Endothelial cell of umbilical vein (primary cell): ENCODE measurements around the gene PBX3. TPM values are rescaled to one million over a fixed set of nuclear protein-coding genes. Genes with fewer than 3 reads are reported as not detected.

Experiments
- BruUV-seq: library from RNA; stranded (reverse); fragments of 400-500 nt; replicated peaks from 2 replicates; lab custom pipeline; 2021; lab: Mats Ljungman, UMichigan
- CTCF ChIA-PET: fragments of 300-600, 350-600 bp; sonication (Branson Sonifier 250); formaldehyde crosslinking; loops from one replicate; lab custom pipeline; 2021; ENCODE audit warnings: antibody characterized with exemption, inconsistent platforms; lab: Charles Lee
- POLR2A ChIA-PET: fragments of 300-600, 350-600 bp; sonication (Branson Sonifier 250); formaldehyde crosslinking; loops from one replicate; lab custom pipeline; 2021; ENCODE audit warnings: antibody characterized with exemption, inconsistent platforms; lab: Charles Lee
- DNase-seq: peaks from one replicate; pipeline ENCODE4 v3.0.0-alpha.2; 2011; ENCODE audit warnings: low read depth, low spot score
- FAIRE-seq: peaks from 2 replicates; lab custom pipeline; 2011; peaks lifted over from hg19 to GRCh38; lab: Jason Lieb, UNC
- H2AFZ ChIP-seq: 2 replicates; pipeline ENCODE4 v1.6.0; 2012; ENCODE audit warnings: low read depth, low read length, control low read depth, inconsistent platforms
- H3K27ac ChIP-seq: 2 replicates; pipeline ENCODE4 v1.5.1; 2011; ENCODE audit warnings: low read depth, mild to moderate bottlenecking, control low read depth, low read length, moderate library complexity; ENCODE audit not compliant: insufficient read depth
- H3K27me3 ChIP-seq, 2 experiments: 2 replicates each; pipeline versions ENCODE4 v1.6.0 to v1.6.1; 2011; ENCODE audit warnings: low read length in 2 of 2, mixed read lengths in 1 of 2; ENCODE audit not compliant: control insufficient read depth in 2 of 2, insufficient read depth in 2 of 2
- H3K36me3 ChIP-seq, 2 experiments: 2 replicates in 1 of 2; 3 replicates in 1 of 2; pipeline ENCODE4 v1.5.1; 2011; ENCODE audit warnings: low read length in 2 of 2, mild to moderate bottlenecking in 1 of 2, moderate library complexity in 1 of 2; ENCODE audit not compliant: control insufficient read depth in 2 of 2, insufficient read depth in 2 of 2; ENCODE audit errors: extremely low read depth in 1 of 2
- H3K4me1 ChIP-seq: 3 replicates; pipeline ENCODE4 v1.5.1; 2011; ENCODE audit warnings: mild to moderate bottlenecking, low read length; ENCODE audit not compliant: control insufficient read depth, insufficient read depth; ENCODE audit errors: extremely low read depth
- H3K4me2 ChIP-seq: 2 replicates; pipeline ENCODE4 v1.6.1; 2011; ENCODE audit warnings: low read length, control low read depth, mixed read lengths; ENCODE audit not compliant: insufficient read depth
- H3K4me3 ChIP-seq, 3 experiments: fragments of 200-600 bp in 1 of 3; sonication (generic), shearing (Covaris generic) in 1 of 3; replicated peaks in 1 of 3; 2 replicates each; pipeline ENCODE4 v1.5.1; 2011 to 2016; ENCODE audit warnings: control low read depth in 3 of 3, low read length in 3 of 3, mild to moderate bottlenecking in 2 of 3, inconsistent platforms in 1 of 3, low read depth in 1 of 3, moderate library complexity in 1 of 3; ENCODE audit not compliant: insufficient read depth in 1 of 3
- H3K79me2 ChIP-seq: 2 replicates; pipeline ENCODE4 v1.6.0; 2012; ENCODE audit warnings: low read length, inconsistent platforms; ENCODE audit not compliant: control insufficient read depth, insufficient read depth
- H3K9ac ChIP-seq: replicated peaks from 2 replicates; pipeline ENCODE3; 2011; ENCODE audit warnings: low read length, control low read depth; ENCODE audit not compliant: insufficient read depth; ENCODE audit errors: extremely low read depth
- H3K9me1 ChIP-seq: replicated peaks from 3 replicates; pipeline ENCODE4 v1.6.0; 2011; ENCODE audit warnings: mild to moderate bottlenecking, low read length; ENCODE audit not compliant: control insufficient read depth, insufficient read depth; ENCODE audit errors: extremely low read depth
- H3K9me3 ChIP-seq: replicated peaks from 2 replicates; pipeline ENCODE4 v1.5.1; 2012; ENCODE audit warnings: low read length, inconsistent platforms; ENCODE audit not compliant: control insufficient read depth, insufficient read depth
- H4K20me1 ChIP-seq: replicated peaks from 2 replicates; pipeline ENCODE3; 2011; ENCODE audit warnings: mild to moderate bottlenecking, low read length; ENCODE audit not compliant: control insufficient read depth, insufficient read depth; ENCODE audit errors: extremely low read depth
- CTCF ChIP-seq, 2 donors: IDR thresholded peaks; 1 replicate in 1 of 2; 2 replicates in 1 of 2; pipeline ENCODE4 v1.5.1; 2011; ENCODE audit warnings: low read length in 2 of 2, mild to moderate bottlenecking in 2 of 2, moderate library complexity in 2 of 2, control low read depth in 1 of 2, inconsistent platforms in 1 of 2, low read depth in 1 of 2; ENCODE audit not compliant: insufficient read depth in 1 of 2; ENCODE audit errors: extremely low read depth in 1 of 2
- EZH2 ChIP-seq: IDR thresholded peaks from 2 replicates; pipeline ENCODE4 v1.6.1; 2012; ENCODE audit warnings: borderline replicate concordance, low read depth, mild to moderate bottlenecking, moderate library complexity, low read length, inconsistent platforms; ENCODE audit not compliant: severe bottlenecking
- FOS ChIP-seq: IDR thresholded peaks from 2 replicates; pipeline ENCODE4 v1.6.1; 2011; ENCODE audit warnings: mild to moderate bottlenecking, low read length, moderate library complexity, borderline replicate concordance; ENCODE audit not compliant: insufficient read depth
- GATA2 ChIP-seq: IDR thresholded peaks from 2 replicates; pipeline ENCODE4 v1.7.0; 2011; ENCODE audit warnings: low read depth, mild to moderate bottlenecking, moderate library complexity, mixed read lengths, low read length; ENCODE audit not compliant: insufficient read length, insufficient read depth
- JUN ChIP-seq: IDR thresholded peaks from 2 replicates; pipeline ENCODE4 v1.6.1; 2011; ENCODE audit warnings: borderline replicate concordance, low read depth; ENCODE audit not compliant: insufficient read length, insufficient read depth
- MAX ChIP-seq: IDR thresholded peaks from 2 replicates; pipeline ENCODE4 v1.6.1; 2011; ENCODE audit not compliant: insufficient read depth, insufficient read length
- MYC ChIP-seq: IDR thresholded peaks from one replicate; pipeline ENCODE4 v1.6.1; 2011; ENCODE audit warnings: mild to moderate bottlenecking, low read depth, low read length
- POLR2A ChIP-seq: IDR thresholded peaks from 2 replicates; pipeline ENCODE4 v1.6.1; 2012; ENCODE audit warnings: low read depth, mild to moderate bottlenecking, control low read depth, low read length
- POLR2AphosphoS5 ChIP-seq: IDR thresholded peaks from 2 replicates; pipeline ENCODE4 v1.6.1; 2012; ENCODE audit warnings: low read depth, mild to moderate bottlenecking, control low read depth, low read length, moderate library complexity; ENCODE audit not compliant: insufficient read depth
- dilution Hi-C: fragments of 300-500 bp; cut with MboI; formaldehyde crosslinking; loops from one replicate; pipeline ENCODE4 v1.15.0; 2019; ENCODE audit warnings: low sequenced_read_pairs; ENCODE audit not compliant: extremely low pct_ligation_motif_present
- intact Hi-C: fragments of 100-400 bp; cut with micrococcal nuclease; formaldehyde crosslinking; loops from one replicate; pipeline ENCODE4 v1.10.0; 2022
- polyA plus RNA-seq, 4 experiments: library from polyadenylated mRNA; depleted of rRNA in 3 of 4; stranded (reverse) in 3 of 4; unstranded in 1 of 4; fragments of >200 nt; gene quantifications; 2 replicates each; pipeline versions ENCODE4 v1.2.1 to v1.2.3, GENCODE V29; 2011 to 2012; ENCODE audit warnings: missing spikeins in 1 of 4
- total RNA-seq: library from RNA; stranded (reverse); gene quantifications from 2 replicates; pipeline ENCODE4 v1.2.3, GENCODE V29; 2021

PBX3 gene
- total and polyA plus RNA-seq, 2 donors (not counting 3 experiments of a cell fraction or from before 2014, with no cell fraction given): 18.8 to 42.0 TPM

- Histone ChIP-seq H2AFZ (no peak overlapping the region), H3K9ac (no peak overlapping the region), H3K9me1 (no peaks in the 10 kb centered on the region), H3K27ac (no peak overlapping the region), H3K4me1 (no peaks in the 10 kb centered on the region), H4K20me1 (no peaks in the 10 kb centered on the region), H3K27me3 (no peaks in the 10 kb centered on the region), H3K4me3 (no peak overlapping the region), H3K79me2 (no peaks in the 10 kb centered on the region), H3K4me2 (no peak overlapping the region), H3K9me3 (no peaks in the 10 kb centered on the region), H3K36me3 (peaks cover 0 to 3% of the 10 kb centered on the region in 2 experiments)
- no TSS peak for BruUV-seq
- dilution Hi-C loops (no loop called here), intact Hi-C loops (no loop called here)
- DNase-seq: no peak
- ChIA-PET CTCF (interaction anchor here (1.5 kb wide), 1 partner anchor 14 kb away, joined by 3 read pairs; no protein-coding TSS in a partner anchor), POLR2A (interaction anchor here (0.5 to 0.6 kb wide), 2 partner anchors 259 to 264 kb away, joined by 3 to 4 read pairs; partner anchors contain the start of gene MAPKAP1)
- TF ChIP-seq JUN (no peak), POLR2AphosphoS5 (no peak), EZH2 (no peak), FOS (no peak), GATA2 (no peak), POLR2A (no peak), MAX (no peak), CTCF (IDR thresholded peaks at IDR 0.05; ENCODE audit: extremely low read depth in 1 of 2, insufficient read depth in 1 of 2, low read depth in 1 of 2, low read length in 2 of 2) (no peak), MYC (no peak)
- FAIRE-seq: no peak
Observed at GRCh38 chr9:125971050-125971449, 223.9 kb downstream of the PBX3 start.
